Measurements from ENCODE around the gene FGFR4. TPM values are rescaled to one million over a fixed set of nuclear protein-coding genes. Genes with fewer than 3 reads are reported as not detected.
A peak's percentile ranks its signal among the peaks of the same experiment; 100 is the strongest.

The FGFR4 gene
- total RNA-seq, 4 donors from 2014 or later, result 2.1 to 4.5 (median 3.8) TPM

DNA sequence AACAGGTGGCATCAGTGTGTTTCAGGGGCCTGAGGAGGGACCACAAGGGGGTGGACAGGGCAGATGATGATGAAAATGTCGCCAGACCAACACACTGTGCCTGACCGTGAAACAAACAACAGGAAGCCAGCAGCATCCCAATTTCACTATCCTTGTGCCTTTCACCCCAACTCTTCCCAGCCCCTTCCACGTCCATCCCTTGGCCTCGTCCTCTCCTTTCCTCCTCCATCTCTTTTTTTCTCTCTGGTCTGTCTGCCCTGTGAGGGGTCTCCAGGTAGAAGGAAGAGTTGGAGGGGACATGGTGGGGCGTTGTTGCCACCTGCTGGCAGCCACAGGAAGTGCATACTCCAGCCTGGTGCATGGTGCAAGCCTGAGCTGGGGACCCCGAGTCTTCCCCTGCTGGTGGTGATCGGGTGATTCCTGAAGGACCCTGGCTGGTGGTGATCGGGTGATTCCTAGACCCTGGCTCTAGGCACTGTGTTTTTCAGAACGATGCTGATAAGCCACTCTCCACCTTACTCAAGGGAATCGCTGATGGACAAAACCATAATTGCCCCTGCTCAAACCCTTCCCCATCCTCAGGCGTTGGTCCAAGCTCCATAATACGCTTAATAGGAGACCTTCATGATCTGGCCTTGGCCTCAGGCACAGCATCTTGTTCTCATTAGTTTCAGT lies 25.1 kb downstream of the FGFR4 start:
- intact Hi-C loops (cut with DNase I), result loop anchor here (2.0 to 10.0 kb wide), 4 partner anchors 39 to 193 kb away; partner anchors contain the start of genes PRELID1 and RAB24
- Histone ChIP-seq H3K36me3 (no peaks in the 10 kb centered on the region), H3K9me3 (no peaks in the 10 kb centered on the region), H3K27ac (replicated peaks in 1 of 4) (no peak overlapping the region), H3K4me3 (no peak overlapping the region), H3K4me1 (peaks cover 14 to 31% (median 26%) of the 10 kb centered on the region in 4 donors), H3K27me3 (no peaks in the 10 kb centered on the region)
- 24% methylated on average over 11 of the region's 12 CpGs for WGBS
- DNase-seq (ENCODE audit: extremely low spot score), result no peak
- peak; percentile 85 to 97 (median 91) for TF ChIP-seq CTCF (IDR thresholded peaks at IDR 0.05)
- no peak for TF ChIP-seq POLR2A (IDR thresholded peaks at IDR 0.05; ENCODE audit: low read depth)

GRCh38 chr5:177112589-177113220 lies 26.0 kb downstream of the FGFR4 start:
- peaks cover 17 to 36% (median 31%) of the 10 kb centered on the region in 4 donors for H3K4me1 ChIP-seq
- no peaks in the 10 kb centered on the region for H3K9me3 ChIP-seq
- intact Hi-C loops (cut with DNase I), result loop anchor here (5.0 to 10.0 kb wide), 3 partner anchors 82 to 192 kb away; partner anchors contain the start of genes PRELID1 and RAB24
- H3K27ac ChIP-seq (replicated peaks in 1 of 4), result no peak overlapping the region
- H3K36me3 ChIP-seq, result no peaks in the 10 kb centered on the region
- no peak for TF ChIP-seq CTCF (IDR thresholded peaks at IDR 0.05)
- no peak for TF ChIP-seq EP300 (IDR thresholded peaks at IDR 0.05)
- no peak for TF ChIP-seq POLR2A (IDR thresholded peaks at IDR 0.05; ENCODE audit: low read depth)
- DNase-seq (ENCODE audit: extremely low spot score), result no peak
- 72% methylated on average over 5 of the region's 5 CpGs for WGBS
- H3K27me3 ChIP-seq, result no peaks in the 10 kb centered on the region
- no peak overlapping the region for H3K4me3 ChIP-seq

GRCh38 chr5:177113566-177114424 lies 27.1 kb downstream of the FGFR4 start:
- Histone ChIP-seq H3K4me3 (peak overlapping the region in 1 of 4 donors; percentile 20), H3K36me3 (no peaks in the 10 kb centered on the region), H3K27ac (replicated peaks in 1 of 4) (no peak overlapping the region), H3K9me3 (no peaks in the 10 kb centered on the region), H3K4me1 (peaks cover 17 to 36% (median 31%) of the 10 kb centered on the region in 4 donors), H3K27me3 (no peaks in the 10 kb centered on the region)
- 28% methylated on average over 8 of the region's 14 CpGs for WGBS
- intact Hi-C loops (cut with DNase I), result loop anchor here (5.0 to 10.0 kb wide), 3 partner anchors 81 to 191 kb away; partner anchors contain the start of genes PRELID1 and RAB24
- DNase-seq (ENCODE audit: extremely low spot score), result peak; percentile 95
- TF ChIP-seq EP300 (IDR thresholded peaks at IDR 0.05) (no peak), POLR2A (IDR thresholded peaks at IDR 0.05; ENCODE audit: low read depth) (no peak), CTCF (IDR thresholded peaks at IDR 0.05) (peak; percentile 98 to 100 (median 99)), POLR2AphosphoS5 (IDR thresholded peaks at IDR 0.05) (peak; percentile 27 to 52)

DNA sequence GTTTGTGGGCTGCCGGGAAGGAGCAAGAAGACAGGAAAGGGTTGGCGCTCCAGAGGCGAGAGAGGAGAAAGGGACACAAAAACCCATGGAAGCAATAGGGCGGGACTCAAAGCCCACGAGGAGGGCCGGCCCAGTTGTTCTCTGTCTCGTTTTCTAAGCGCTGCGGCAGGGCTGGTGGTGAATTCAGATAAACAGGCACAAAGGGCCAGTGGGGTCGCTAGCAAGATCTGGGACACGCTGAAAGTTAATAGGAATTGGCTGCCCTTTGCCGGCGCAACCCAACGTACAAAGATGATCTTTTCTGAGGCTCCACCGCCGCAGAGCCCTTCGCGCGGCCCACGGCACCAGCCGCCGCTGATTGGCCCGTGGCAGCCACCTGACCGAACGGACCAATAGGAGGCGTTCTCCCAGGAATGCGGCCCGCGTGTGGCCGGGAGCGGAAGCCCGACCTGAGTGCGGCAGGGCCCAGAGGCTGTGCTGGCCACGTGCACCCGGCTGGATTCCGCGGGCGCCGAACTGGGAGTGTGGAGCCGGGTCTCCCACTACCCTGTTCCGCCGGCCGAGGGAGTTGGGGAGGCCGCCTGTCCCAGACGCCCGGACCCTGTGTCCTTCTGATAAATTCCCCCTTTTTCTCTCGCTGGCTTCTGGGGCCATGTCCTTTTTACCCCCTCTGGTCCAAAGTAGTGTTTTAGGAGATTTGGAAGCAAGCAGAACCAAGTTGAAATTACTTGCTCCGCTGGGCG lies 30.1 kb downstream of the FGFR4 start:
- H3K27me3 ChIP-seq, result no peaks in the 10 kb centered on the region
- peak in 1 of 3 experiments; percentile 33 for TF ChIP-seq CTCF (IDR thresholded peaks at IDR 0.05)
- no peak for TF ChIP-seq POLR2A (IDR thresholded peaks at IDR 0.05; ENCODE audit: low read depth)
- peak in 1 of 2 donors; percentile 78 for TF ChIP-seq POLR2AphosphoS5 (IDR thresholded peaks at IDR 0.05)
- 42% methylated on average over 32 of the region's 49 CpGs for WGBS
- no peaks in the 10 kb centered on the region for H3K9me3 ChIP-seq
- DNase-seq (ENCODE audit: extremely low spot score), result peak; percentile 97
- peak overlapping the region; percentile 67 to 80 (median 75) for H3K27ac ChIP-seq (replicated peaks in 1 of 4)
- intact Hi-C loops (cut with DNase I), result loop anchor here (10.0 kb wide), 2 partner anchors 78 to 188 kb away; partner anchors contain the start of genes PRELID1 and RAB24
- H3K4me1 ChIP-seq, result peaks cover 16 to 29% (median 28%) of the 10 kb centered on the region in 4 donors
- no peaks in the 10 kb centered on the region for H3K36me3 ChIP-seq
- H3K4me3 ChIP-seq, result peak overlapping the region; percentile 44 to 51 (median 50)

Data from esophagus muscularis mucosa (tissue), 4 donors.